Caco-2 (cell line): ENCODE measurements around the gene UBE2E3. TPM values are rescaled to one million over a fixed set of nuclear protein-coding genes. Genes with fewer than 3 reads are reported as not detected.

Experiments used
- BruUV-seq: library from RNA; stranded (reverse); fragments of 400-500 nt; replicated peaks from 2 replicates; lab custom pipeline; 2021; lab: Mats Ljungman, UMichigan
- CTCF ChIA-PET: fragments of 300-600 bp; sonication (Branson Sonifier 250); formaldehyde crosslinking; loops from one replicate; lab custom pipeline; 2022; ENCODE audit warnings: antibody characterized with exemption; lab: Charles Lee
- POLR2A ChIA-PET: fragments of 300-600 bp; sonication (Branson Sonifier 250); formaldehyde crosslinking; loops from one replicate; lab custom pipeline; 2022; ENCODE audit warnings: antibody characterized with exemption; lab: Charles Lee
- DNase-seq, 2 experiments: peaks; one replicate each; pipeline versions ENCODE4 v3.0.0 to v3.0.0-alpha.2; 2020 to 2022
- H3K27me3 ChIP-seq: replicated peaks from 2 replicates; pipeline ENCODE4 v1.6.0; 2011; ENCODE audit warnings: low read length; ENCODE audit not compliant: control insufficient read depth, insufficient read depth
- H3K36me3 ChIP-seq: 2 replicates; pipeline ENCODE4 v1.5.1; 2011; ENCODE audit warnings: low read length; ENCODE audit not compliant: control insufficient read depth, insufficient read depth
- H3K4me1 ChIP-seq: fragments of 250-450 bp; sonication (Bioruptor Pico); 2 replicates; pipeline ENCODE4 v1.5.1; 2020; ENCODE audit warnings: mild to moderate bottlenecking
- H3K4me3 ChIP-seq: 2 replicates; pipeline ENCODE4 v1.5.1; 2011; ENCODE audit warnings: low read depth, mild to moderate bottlenecking, control low read depth, low read length
- H3K9me3 ChIP-seq: fragments of 250-450 bp; sonication (Bioruptor Pico); 2 replicates; pipeline ENCODE4 v1.5.1; 2020; ENCODE audit warnings: mild to moderate bottlenecking, moderate library complexity
- H3K27ac Mint-ChIP-seq: one replicate; pipeline ENCODE4 v1.8.0; 2022; ENCODE audit warnings: mixed read lengths; ENCODE audit not compliant: unreplicated experiment
- H3K27me3 Mint-ChIP-seq: one replicate; pipeline ENCODE4 v1.8.0; 2022; ENCODE audit warnings: mixed read lengths; ENCODE audit not compliant: insufficient read depth, unreplicated experiment
- H3K36me3 Mint-ChIP-seq: one replicate; pipeline ENCODE4 v1.8.0; 2022; ENCODE audit warnings: mild to moderate bottlenecking, mixed read lengths; ENCODE audit not compliant: insufficient read depth, unreplicated experiment
- H3K4me1 Mint-ChIP-seq: one replicate; pipeline ENCODE4 v1.8.0; 2022; ENCODE audit warnings: low read depth, mixed read lengths; ENCODE audit not compliant: unreplicated experiment
- H3K4me3 Mint-ChIP-seq: one replicate; pipeline ENCODE4 v1.8.0; 2022; ENCODE audit warnings: mild to moderate bottlenecking, moderate library complexity, mixed read lengths; ENCODE audit not compliant: unreplicated experiment
- H3K9me3 Mint-ChIP-seq: one replicate; pipeline ENCODE4 v1.8.0; 2022; ENCODE audit warnings: mixed read lengths; ENCODE audit not compliant: unreplicated experiment
- CTCF ChIP-seq, 2 experiments: fragments of 200-600 bp in 1 of 2; IDR thresholded peaks; 1 replicate in 1 of 2; 2 replicates in 1 of 2; pipeline versions ENCODE4 v1.5.1 to v1.8.0; 2011 to 2022; ENCODE audit warnings: antibody characterized with exemption in 1 of 2, control low read depth in 1 of 2, inconsistent platforms in 1 of 2, low read depth in 1 of 2, low read length in 1 of 2, mild to moderate bottlenecking in 1 of 2, moderate library complexity in 1 of 2; ENCODE audit not compliant: insufficient read depth in 1 of 2, severe bottlenecking in 1 of 2, unreplicated experiment in 1 of 2
- intact Hi-C: fragments of 100-400 bp; cut with micrococcal nuclease; formaldehyde crosslinking; loops from one replicate; pipeline ENCODE4 v1.10.0; 2022; ENCODE audit not compliant: unreplicated experiment
- total RNA-seq: library from RNA; stranded (reverse); gene quantifications from 2 replicates; pipeline ENCODE4 v1.2.3, GENCODE V29; 2022

UBE2E3 gene
- total RNA-seq, 1 experiment from 2014 or later: 9.0 TPM

- H3K27ac Mint-ChIP-seq: no peak overlapping the region
- Histone ChIP-seq H3K4me3 (no peak overlapping the region), H3K4me1 (no peaks in the 10 kb centered on the region), H3K36me3 (no peaks in the 10 kb centered on the region), H3K27me3 (no peaks in the 10 kb centered on the region), H3K9me3 (no peaks in the 10 kb centered on the region)
- DNase-seq: no peak
- no peak overlapping the region for H3K4me3 Mint-ChIP-seq
- intact Hi-C loops: no loop called here
- POLR2A ChIA-PET: no interaction called here
- no peaks in the 10 kb centered on the region for H3K9me3 Mint-ChIP-seq
- H3K27me3 Mint-ChIP-seq: no peaks in the 10 kb centered on the region
- no peaks in the 10 kb centered on the region for H3K36me3 Mint-ChIP-seq
- no peaks in the 10 kb centered on the region for H3K4me1 Mint-ChIP-seq
- no peak for TF ChIP-seq CTCF (IDR thresholded peaks at IDR 0.05; ENCODE audit: insufficient read depth in 1 of 2, low read depth in 1 of 2, low read length in 1 of 2, severe bottlenecking in 1 of 2, unreplicated experiment in 1 of 2)
- CTCF ChIA-PET: no interaction called here
- no TSS peak for BruUV-seq
These were observed 9.9 kb downstream of the UBE2E3 start for GRCh38 chr2:180990337-180990736.

- Histone ChIP-seq H3K36me3 (no peaks in the 10 kb centered on the region), H3K9me3 (no peaks in the 10 kb centered on the region), H3K4me1 (no peaks in the 10 kb centered on the region), H3K27me3 (no peaks in the 10 kb centered on the region), H3K4me3 (no peak overlapping the region)
- Mint-ChIP-seq H3K9me3 (no peaks in the 10 kb centered on the region), H3K4me3 (no peak overlapping the region), H3K27me3 (no peaks in the 10 kb centered on the region), H3K27ac (no peak overlapping the region), H3K4me1 (no peaks in the 10 kb centered on the region), H3K36me3 (no peaks in the 10 kb centered on the region)
- DNase-seq: no peak
- POLR2A ChIA-PET: no interaction called here
- BruUV-seq: no TSS peak
- CTCF ChIA-PET: no interaction called here
- no peak for TF ChIP-seq CTCF (IDR thresholded peaks at IDR 0.05; ENCODE audit: insufficient read depth in 1 of 2, low read depth in 1 of 2, low read length in 1 of 2, severe bottlenecking in 1 of 2, unreplicated experiment in 1 of 2)
- intact Hi-C loops: loop anchor here (1.0 kb wide), 1 partner anchor 865 kb away; no protein-coding TSS in a partner anchor
These were observed 10.4 kb downstream of the UBE2E3 start for GRCh38 chr2:180990794-180991193.

- H3K27ac Mint-ChIP-seq: no peak overlapping the region
- H3K36me3 ChIP-seq: no peaks in the 10 kb centered on the region
- POLR2A ChIA-PET: no interaction called here
These were observed 11.0 kb downstream of the UBE2E3 start for GRCh38 chr2:180991361-180991760.

More at GRCh38 chr2:180991361-180991760, 11.0 kb downstream of the UBE2E3 start:
- CTCF ChIA-PET: no interaction called here
- Histone ChIP-seq H3K9me3 (no peaks in the 10 kb centered on the region), H3K4me1 (no peaks in the 10 kb centered on the region), H3K27me3 (no peaks in the 10 kb centered on the region), H3K4me3 (no peak overlapping the region)
- Mint-ChIP-seq H3K4me3 (no peak overlapping the region), H3K4me1 (no peaks in the 10 kb centered on the region), H3K36me3 (no peaks in the 10 kb centered on the region), H3K27me3 (no peaks in the 10 kb centered on the region), H3K9me3 (no peaks in the 10 kb centered on the region)
- no peak for DNase-seq
- BruUV-seq: no TSS peak
- intact Hi-C loops: loop anchor here (1.0 kb wide), 1 partner anchor 866 kb away; no protein-coding TSS in a partner anchor
- TF ChIP-seq CTCF (IDR thresholded peaks at IDR 0.05; ENCODE audit: insufficient read depth in 1 of 2, low read depth in 1 of 2, low read length in 1 of 2, severe bottlenecking in 1 of 2, unreplicated experiment in 1 of 2): peak; percentile 27 to 39
